H9 (cell line): ENCODE results near the gene DLL4. TPM values are rescaled to one million over a fixed set of nuclear protein-coding genes. Genes with fewer than 3 reads are reported as not detected.
A peak's percentile ranks its signal among the peaks of the same experiment; 100 is the strongest.

Experiments used
- DNase-seq: peaks from one replicate; pipeline ENCODE4 v3.0.0-alpha.2; 2017
- H2AFZ ChIP-seq: one replicate; pipeline ENCODE4 v1.6.1; 2013; ENCODE audit warnings: mild to moderate bottlenecking, low read length, control low read depth, moderate library complexity
- H2AK5ac ChIP-seq: 2 replicates; pipeline ENCODE4 v1.6.1; 2013; ENCODE audit warnings: low read length, control low read depth, mixed read lengths; ENCODE audit not compliant: insufficient read length
- H2BK120ac ChIP-seq: one replicate; pipeline ENCODE4 v1.6.1; 2013; ENCODE audit warnings: low read depth, mild to moderate bottlenecking, low read length, control low read depth, inconsistent platforms; ENCODE audit not compliant: poor library complexity, severe bottlenecking
- H2BK12ac ChIP-seq: 2 replicates; pipeline ENCODE4 v1.6.1; 2013; ENCODE audit warnings: low read length, control low read depth, mixed read lengths, low read depth; ENCODE audit not compliant: insufficient read length
- H2BK15ac ChIP-seq: 2 replicates; pipeline ENCODE4 v1.6.1; 2013; ENCODE audit warnings: low read depth, low read length, control low read depth
- H2BK20ac ChIP-seq: one replicate; pipeline ENCODE4 v1.6.1; 2013; ENCODE audit warnings: low read depth, mild to moderate bottlenecking, low read length, control low read depth, inconsistent platforms; ENCODE audit not compliant: poor library complexity, severe bottlenecking
- H2BK5ac ChIP-seq: 2 replicates; pipeline ENCODE4 v1.6.1; 2013; ENCODE audit warnings: low read length, control low read depth, mixed read lengths; ENCODE audit not compliant: insufficient read length
- H3K14ac ChIP-seq: 2 replicates; pipeline ENCODE4 v1.6.1; 2013; ENCODE audit warnings: low read length, control low read depth; ENCODE audit not compliant: insufficient read depth
- H3K18ac ChIP-seq: 2 replicates; pipeline ENCODE4 v1.6.1; 2013; ENCODE audit warnings: low read depth, mild to moderate bottlenecking, mixed read lengths, low read length, control low read depth; ENCODE audit not compliant: insufficient read length
- H3K23ac ChIP-seq: 2 replicates; pipeline ENCODE4 v1.6.1; 2013; ENCODE audit warnings: low read length, control low read depth, mixed read lengths, low read depth; ENCODE audit not compliant: insufficient read length
- H3K23me2 ChIP-seq: 2 replicates; pipeline ENCODE4 v1.6.1; 2013; ENCODE audit warnings: low read depth, mild to moderate bottlenecking, mixed read lengths, low read length, control low read depth; ENCODE audit not compliant: insufficient read length, poor library complexity, severe bottlenecking
- H3K27ac ChIP-seq: 2 replicates; pipeline ENCODE4 v1.5.1; 2013; ENCODE audit warnings: low read length, control low read depth, mixed read lengths, low read depth; ENCODE audit not compliant: insufficient read length
- H3K27me3 ChIP-seq: 2 replicates; pipeline ENCODE4 v1.6.1; 2013; ENCODE audit warnings: low read length, control low read depth, inconsistent platforms; ENCODE audit not compliant: insufficient read depth
- H3K4ac ChIP-seq: 2 replicates; pipeline ENCODE4 v1.6.1; 2013; ENCODE audit warnings: low read depth, mild to moderate bottlenecking, control low read depth, inconsistent platforms, low read length, moderate library complexity
- H3K4me1 ChIP-seq: 2 replicates; pipeline ENCODE4 v1.6.1; 2013; ENCODE audit warnings: low read length, control low read depth, inconsistent platforms; ENCODE audit not compliant: insufficient read depth
- H3K4me2 ChIP-seq: 2 replicates; pipeline ENCODE4 v1.6.1; 2013; ENCODE audit warnings: low read length, control low read depth, mixed read lengths; ENCODE audit not compliant: insufficient read length, insufficient read depth
- H3K56ac ChIP-seq: 2 replicates; pipeline ENCODE4 v1.6.1; 2013; ENCODE audit warnings: low read depth, mild to moderate bottlenecking, mixed read lengths, low read length, control low read depth; ENCODE audit not compliant: insufficient read length
- H3K79me1 ChIP-seq: 2 replicates; pipeline ENCODE4 v1.6.1; 2013; ENCODE audit warnings: low read depth, mild to moderate bottlenecking, moderate library complexity, low read length, control low read depth, inconsistent platforms; ENCODE audit not compliant: insufficient read depth, poor library complexity, severe bottlenecking
- H3K79me2 ChIP-seq: 2 replicates; pipeline ENCODE4 v1.6.1; 2013; ENCODE audit warnings: low read length, control low read depth, inconsistent platforms; ENCODE audit not compliant: insufficient read depth
- H3K9ac ChIP-seq: 2 replicates; pipeline ENCODE4 v1.6.1; 2013; ENCODE audit warnings: low read length, control low read depth, mixed read lengths; ENCODE audit not compliant: insufficient read length; ENCODE audit errors: extremely low read depth
- H3K9me3 ChIP-seq: one replicate; pipeline ENCODE4 v1.6.1; 2013; ENCODE audit warnings: low read depth, low read length, inconsistent platforms; ENCODE audit not compliant: control insufficient read depth
- H3T11ph ChIP-seq: one replicate; pipeline ENCODE4 v1.6.1; 2013; ENCODE audit warnings: mild to moderate bottlenecking, low read length, control low read depth, inconsistent platforms
- H4K20me1 ChIP-seq: one replicate; pipeline ENCODE4 v1.6.1; 2013; ENCODE audit not compliant: control insufficient read depth, insufficient read length, insufficient read depth
- H4K5ac ChIP-seq: 2 replicates; pipeline ENCODE4 v1.6.1; 2013; ENCODE audit warnings: low read depth, mild to moderate bottlenecking, mixed read lengths, low read length, control low read depth; ENCODE audit not compliant: insufficient read length
- H4K8ac ChIP-seq: replicated peaks from 2 replicates; pipeline ENCODE4 v1.6.1; 2013; ENCODE audit warnings: low read length, control low read depth, mixed read lengths, low read depth; ENCODE audit not compliant: insufficient read length
- H4K91ac ChIP-seq: 2 replicates; pipeline ENCODE4 v1.6.1; 2013; ENCODE audit warnings: low read depth, mild to moderate bottlenecking, moderate library complexity, mixed read lengths, low read length, control low read depth; ENCODE audit not compliant: insufficient read length
- H3K27ac Mint-ChIP-seq, 3 experiments: 2 replicates in 2 of 3; 3 replicates in 1 of 3; pipeline ENCODE4 v1.8.0; 2020 to 2021; ENCODE audit warnings: mixed read lengths in 3 of 3, mild to moderate bottlenecking in 1 of 3, moderate library complexity in 1 of 3
- H3K27me3 Mint-ChIP-seq: 2 replicates; pipeline ENCODE4 v1.8.0; 2021; ENCODE audit warnings: low read depth, mild to moderate bottlenecking, moderate library complexity, mixed read lengths
- H3K36me3 Mint-ChIP-seq, 3 experiments: 2 replicates in 2 of 3; 3 replicates in 1 of 3; pipeline ENCODE4 v1.8.0; 2020 to 2021; ENCODE audit warnings: low read depth in 3 of 3, mixed read lengths in 3 of 3; ENCODE audit not compliant: insufficient read depth in 1 of 3
- H3K4me1 Mint-ChIP-seq, 2 experiments: 2 replicates each; pipeline ENCODE4 v1.8.0; 2020; ENCODE audit warnings: mixed read lengths in 2 of 2
- H3K4me3 Mint-ChIP-seq, 2 experiments: 2 replicates in 1 of 2; 3 replicates in 1 of 2; pipeline ENCODE4 v1.8.0; 2020 to 2021; ENCODE audit warnings: mild to moderate bottlenecking in 2 of 2, mixed read lengths in 2 of 2, moderate library complexity in 1 of 2
- H3K9me3 Mint-ChIP-seq, 2 experiments: 2 replicates in 1 of 2; 3 replicates in 1 of 2; pipeline ENCODE4 v1.8.0; 2020; ENCODE audit warnings: mild to moderate bottlenecking in 2 of 2, mixed read lengths in 2 of 2, moderate library complexity in 1 of 2
- WGBS: extraction: QIAGEN DNeasy Blood & Tissue Kit; methylation state at CpG from one replicate; pipeline ENCODE4 v1.1.7; 2013; ENCODE audit warnings: missing lambda C conversion rate, low lambda C conversion rate, mixed read lengths; ENCODE audit not compliant: insufficient read length; ENCODE audit errors: extremely low coverage; 5-methylcytosine and 5-hydroxymethylcytosine counted together
- total RNA-seq: library from RNA; stranded (reverse); gene quantifications from 2 replicates; pipeline ENCODE4 v1.2.1, GENCODE V29; 2021
- TF ChIP-seq, protein P1 (sequence below): fragments of 200-600 bp; sonication (generic); conservative IDR thresholded peaks from 3 replicates; pipeline ENCODE4 v1.8.0; 2021; ENCODE audit warnings: antibody characterized with exemption, mild to moderate bottlenecking

The DLL4 gene
- total RNA-seq, 1 experiment from 2014 or later, result 0.28 TPM

DNA sequence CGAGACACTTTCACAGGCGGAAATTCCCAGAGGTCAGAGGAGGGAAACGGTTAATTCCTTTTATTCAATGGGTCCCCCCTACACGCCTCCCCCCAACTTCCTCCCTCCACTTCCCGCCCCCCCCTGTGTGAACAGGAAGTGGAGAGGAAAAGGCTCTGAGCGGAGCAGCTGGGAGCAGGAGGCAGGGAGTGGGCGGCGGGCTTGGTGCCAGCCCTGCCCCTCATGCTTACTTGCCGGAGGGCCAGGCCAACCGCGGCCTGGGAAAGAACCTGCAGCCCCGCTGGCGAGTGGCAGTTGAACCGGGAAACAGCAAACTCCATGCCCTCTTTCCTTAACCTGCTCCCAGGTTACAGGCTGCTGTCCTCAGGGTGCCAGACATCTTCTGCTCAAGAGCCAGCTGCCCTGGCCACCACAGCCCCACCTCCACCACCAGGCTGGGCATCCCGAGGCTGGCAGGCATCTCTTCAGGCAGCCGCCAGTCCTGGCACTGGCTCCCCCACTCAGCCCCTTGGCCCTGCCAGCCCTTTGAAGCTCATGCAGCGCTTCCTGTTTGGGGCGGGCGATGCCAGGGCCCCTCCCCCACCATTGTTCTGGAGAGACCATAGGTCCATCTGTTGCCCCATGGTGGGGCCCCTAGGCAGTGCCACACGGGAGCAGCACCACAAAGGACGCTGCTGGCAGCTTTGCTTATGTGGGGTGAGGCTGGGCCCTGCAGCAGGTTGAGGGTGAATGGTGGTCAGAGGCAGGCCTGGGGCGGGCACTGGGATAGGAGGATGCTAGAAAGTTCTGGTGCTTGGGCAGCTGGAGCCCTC lies 21.9 kb upstream of the DLL4 start:
- no peak overlapping the region for H2BK5ac ChIP-seq
- H4K91ac ChIP-seq, result no peak overlapping the region
- peaks cover 2% of the 10 kb centered on the region for H3K79me1 ChIP-seq
- TF ChIP-seq, protein P1, sequence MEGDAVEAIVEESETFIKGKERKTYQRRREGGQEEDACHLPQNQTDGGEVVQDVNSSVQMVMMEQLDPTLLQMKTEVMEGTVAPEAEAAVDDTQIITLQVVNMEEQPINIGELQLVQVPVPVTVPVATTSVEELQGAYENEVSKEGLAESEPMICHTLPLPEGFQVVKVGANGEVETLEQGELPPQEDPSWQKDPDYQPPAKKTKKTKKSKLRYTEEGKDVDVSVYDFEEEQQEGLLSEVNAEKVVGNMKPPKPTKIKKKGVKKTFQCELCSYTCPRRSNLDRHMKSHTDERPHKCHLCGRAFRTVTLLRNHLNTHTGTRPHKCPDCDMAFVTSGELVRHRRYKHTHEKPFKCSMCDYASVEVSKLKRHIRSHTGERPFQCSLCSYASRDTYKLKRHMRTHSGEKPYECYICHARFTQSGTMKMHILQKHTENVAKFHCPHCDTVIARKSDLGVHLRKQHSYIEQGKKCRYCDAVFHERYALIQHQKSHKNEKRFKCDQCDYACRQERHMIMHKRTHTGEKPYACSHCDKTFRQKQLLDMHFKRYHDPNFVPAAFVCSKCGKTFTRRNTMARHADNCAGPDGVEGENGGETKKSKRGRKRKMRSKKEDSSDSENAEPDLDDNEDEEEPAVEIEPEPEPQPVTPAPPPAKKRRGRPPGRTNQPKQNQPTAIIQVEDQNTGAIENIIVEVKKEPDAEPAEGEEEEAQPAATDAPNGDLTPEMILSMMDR, result no peak
- Mint-ChIP-seq H3K4me1 (peaks cover 26 to 27% of the 10 kb centered on the region in 2 experiments), H3K36me3 (peaks cover 11 to 30% (median 21%) of the 10 kb centered on the region in 3 experiments), H3K9me3 (no peaks in the 10 kb centered on the region), H3K27ac (no peak overlapping the region), H3K4me3 (peak overlapping the region in 1 of 2 experiments; percentile 71; a peak in 2 of 5 replicates), H3K27me3 (peaks cover 6% of the 10 kb centered on the region)
- no peak overlapping the region for H4K5ac ChIP-seq
- H2AFZ ChIP-seq, result no peak overlapping the region
- H3K4ac ChIP-seq, result no peak overlapping the region
- H2BK12ac ChIP-seq, result no peak overlapping the region
- no peak overlapping the region for H3K18ac ChIP-seq
- no peak overlapping the region for H3K27ac ChIP-seq
- no peaks in the 10 kb centered on the region for H3K23me2 ChIP-seq
- peak overlapping the region; percentile 61 for H3K4me2 ChIP-seq
- no peak overlapping the region for H2BK120ac ChIP-seq
- no peak overlapping the region for H2BK20ac ChIP-seq
- no peak overlapping the region for H3T11ph ChIP-seq
- H3K27me3 ChIP-seq, result no peaks in the 10 kb centered on the region
- no peaks in the 10 kb centered on the region for H3K79me2 ChIP-seq
- H4K8ac ChIP-seq, result no peak overlapping the region
- H3K56ac ChIP-seq, result no peak overlapping the region
- no peak overlapping the region for H3K23ac ChIP-seq
- no peak overlapping the region for H2BK15ac ChIP-seq
- no CpG with 5 or more reads among the region's 22 CpGs for WGBS
- no peak overlapping the region; the same call in 1 of the 2 replicates for H3K14ac ChIP-seq
- H3K9me3 ChIP-seq, result no peaks in the 10 kb centered on the region
- H3K4me1 ChIP-seq, result no peaks in the 10 kb centered on the region
- no peaks in the 10 kb centered on the region for H4K20me1 ChIP-seq
- H2AK5ac ChIP-seq, result no peak overlapping the region
- H3K9ac ChIP-seq, result no peak overlapping the region
- DNase-seq, result peak; percentile 47
